ENCODE results near the gene GLOD5. TPM values are rescaled to one million over a fixed set of nuclear protein-coding genes. Genes with fewer than 3 reads are reported as not detected.

The GLOD5 gene
- polyA plus RNA-seq, 4 donors, result 4.4 to 56.1 (median 22.1) TPM

- 94 to 97% (median 94%) methylated on average over 8 of the region's 8 CpGs for WGBS, 3 donors
- Histone ChIP-seq H3K9me3 (ENCODE audit: control insufficient read depth in 2 of 2, insufficient read depth in 1 of 2, low read depth in 1 of 2, low read length in 1 of 2) (no peaks in the 10 kb centered on the region), H3K4me3 (ENCODE audit: low read depth in 1 of 3, low read length in 3 of 3) (no peak overlapping the region), H3K36me3 (ENCODE audit: control insufficient read depth in 3 of 3, insufficient read depth in 2 of 3, low read depth in 1 of 3, low read length in 3 of 3) (no peaks in the 10 kb centered on the region), H3K27me3 (ENCODE audit: control insufficient read depth in 3 of 3, insufficient read depth in 3 of 3, low read length in 3 of 3) (no peaks in the 10 kb centered on the region), H3K4me1 (ENCODE audit: control insufficient read depth in 3 of 3, insufficient read depth in 2 of 3, low read depth in 1 of 3, low read length in 2 of 3) (no peaks in the 10 kb centered on the region), H3K27ac (ENCODE audit: low read depth in 1 of 3, low read length in 2 of 3) (no peak overlapping the region)
- DNase-seq, result no peak
- no peak for FAIRE-seq
Measured at GRCh38 chrX:48741834-48742233, 19.7 kb upstream of the GLOD5 start.

- no peak for DNase-seq
- no peaks in the 10 kb centered on the region for H3K36me3 ChIP-seq (ENCODE audit: control insufficient read depth in 3 of 3, insufficient read depth in 2 of 3, low read depth in 1 of 3, low read length in 3 of 3)
- no peak overlapping the region for H3K4me3 ChIP-seq (ENCODE audit: low read depth in 1 of 3, low read length in 3 of 3)
- H3K9me3 ChIP-seq (ENCODE audit: control insufficient read depth in 2 of 2, insufficient read depth in 1 of 2, low read depth in 1 of 2, low read length in 1 of 2), result peaks cover 0 to 2% of the 10 kb centered on the region in 2 donors
- WGBS, 3 donors, result 69 to 92% (median 80%) methylated on average over 2 to 4 of the region's 4 CpGs
- H3K27me3 ChIP-seq (ENCODE audit: control insufficient read depth in 3 of 3, insufficient read depth in 3 of 3, low read length in 3 of 3), result no peaks in the 10 kb centered on the region
- no peaks in the 10 kb centered on the region for H3K4me1 ChIP-seq (ENCODE audit: control insufficient read depth in 3 of 3, insufficient read depth in 2 of 3, low read depth in 1 of 3, low read length in 2 of 3)
- H3K27ac ChIP-seq (ENCODE audit: low read depth in 1 of 3, low read length in 2 of 3), result no peak overlapping the region
- FAIRE-seq, result no peak
Measured at GRCh38 chrX:48745222-48745621, 16.3 kb upstream of the GLOD5 start.

DNA sequence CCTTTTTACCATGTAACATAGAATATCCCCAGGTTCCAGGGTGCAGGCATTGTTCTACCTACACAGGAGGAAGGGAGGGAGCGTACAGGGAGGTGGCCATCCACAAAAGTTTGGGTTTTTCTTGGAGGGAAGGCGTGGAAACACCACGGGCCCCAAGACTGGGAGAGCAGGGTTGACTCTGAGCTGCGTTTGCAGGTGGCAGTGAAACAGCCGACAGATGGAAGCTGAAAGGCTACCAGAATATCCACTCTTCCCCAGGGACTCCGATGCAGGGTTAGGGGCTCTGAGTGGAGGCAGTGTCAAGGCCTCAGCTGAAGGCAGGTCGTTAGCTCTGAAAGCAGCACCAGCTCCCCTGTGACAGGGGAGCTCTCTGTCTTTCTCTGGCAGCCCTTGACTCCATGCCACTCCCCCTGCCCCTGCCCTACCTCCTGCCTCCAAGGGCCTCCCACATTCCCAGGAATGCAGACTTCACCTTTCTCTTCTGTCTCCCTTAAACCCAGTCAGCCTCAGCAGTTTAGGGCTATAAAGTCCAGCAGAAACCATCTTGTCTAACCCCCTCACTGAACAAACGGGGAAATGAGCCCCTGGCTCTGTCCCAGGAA is 14.0 kb upstream of the GLOD5 start:
- peaks cover 0 to 2% of the 10 kb centered on the region in 2 donors for H3K9me3 ChIP-seq (ENCODE audit: control insufficient read depth in 2 of 2, insufficient read depth in 1 of 2, low read depth in 1 of 2, low read length in 1 of 2)
- DNase-seq, result no peak
- H3K27ac ChIP-seq (ENCODE audit: low read depth in 1 of 3, low read length in 2 of 3), result no peak overlapping the region
- no peaks in the 10 kb centered on the region for H3K4me1 ChIP-seq (ENCODE audit: control insufficient read depth in 3 of 3, insufficient read depth in 2 of 3, low read depth in 1 of 3, low read length in 2 of 3)
- H3K36me3 ChIP-seq (ENCODE audit: control insufficient read depth in 3 of 3, insufficient read depth in 2 of 3, low read depth in 1 of 3, low read length in 3 of 3), result no peaks in the 10 kb centered on the region
- no peaks in the 10 kb centered on the region for H3K27me3 ChIP-seq (ENCODE audit: control insufficient read depth in 3 of 3, insufficient read depth in 3 of 3, low read length in 3 of 3)
- no peak for FAIRE-seq
- WGBS, 3 donors, result 66 to 79% (median 77%) methylated on average over 6 to 8 of the region's 8 CpGs
- no peak overlapping the region for H3K4me3 ChIP-seq (ENCODE audit: low read depth in 1 of 3, low read length in 3 of 3)

- no peak for FAIRE-seq
- Histone ChIP-seq H3K4me3 (ENCODE audit: low read depth in 1 of 3, low read length in 3 of 3) (no peak overlapping the region), H3K27ac (ENCODE audit: low read depth in 1 of 3, low read length in 2 of 3) (no peak overlapping the region), H3K9me3 (ENCODE audit: control insufficient read depth in 2 of 2, insufficient read depth in 1 of 2, low read depth in 1 of 2, low read length in 1 of 2) (peaks cover 0 to 2% of the 10 kb centered on the region in 2 donors), H3K36me3 (ENCODE audit: control insufficient read depth in 3 of 3, insufficient read depth in 2 of 3, low read depth in 1 of 3, low read length in 3 of 3) (no peaks in the 10 kb centered on the region), H3K27me3 (ENCODE audit: control insufficient read depth in 3 of 3, insufficient read depth in 3 of 3, low read length in 3 of 3) (no peaks in the 10 kb centered on the region), H3K4me1 (ENCODE audit: control insufficient read depth in 3 of 3, insufficient read depth in 2 of 3, low read depth in 1 of 3, low read length in 2 of 3) (no peaks in the 10 kb centered on the region)
- no peak for DNase-seq
- WGBS, 3 donors, result 84 to 92% (median 85%) methylated on average over 5 of the region's 5 CpGs
Measured at GRCh38 chrX:48749182-48749581, 12.4 kb upstream of the GLOD5 start.

DNA sequence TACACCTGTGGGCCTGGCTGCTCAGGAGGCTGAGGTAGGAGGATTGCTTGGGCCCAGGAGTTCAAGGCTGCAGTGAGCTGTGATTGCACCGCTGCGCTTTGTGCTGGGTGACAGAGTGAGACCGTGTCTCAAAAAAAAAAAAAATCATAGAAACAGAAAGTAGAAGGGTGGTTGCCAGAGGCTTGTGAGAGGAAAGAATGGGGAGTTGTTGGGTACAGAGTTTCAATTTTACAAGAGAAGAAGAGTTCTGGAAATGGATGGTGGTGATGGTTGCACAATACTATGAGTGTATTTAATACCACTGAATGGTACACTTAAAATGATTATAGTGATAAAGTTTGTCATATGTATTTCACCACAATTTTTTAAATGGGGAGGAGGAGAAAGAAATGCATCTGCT is 10.2 kb upstream of the GLOD5 start:
- Histone ChIP-seq H3K9me3 (ENCODE audit: control insufficient read depth in 2 of 2, insufficient read depth in 1 of 2, low read depth in 1 of 2, low read length in 1 of 2) (peaks cover 0 to 2% of the 10 kb centered on the region in 2 donors), H3K36me3 (ENCODE audit: control insufficient read depth in 3 of 3, insufficient read depth in 2 of 3, low read depth in 1 of 3, low read length in 3 of 3) (no peaks in the 10 kb centered on the region), H3K27ac (ENCODE audit: low read depth in 1 of 3, low read length in 2 of 3) (no peak overlapping the region), H3K4me1 (ENCODE audit: control insufficient read depth in 3 of 3, insufficient read depth in 2 of 3, low read depth in 1 of 3, low read length in 2 of 3) (no peaks in the 10 kb centered on the region), H3K27me3 (ENCODE audit: control insufficient read depth in 3 of 3, insufficient read depth in 3 of 3, low read length in 3 of 3) (no peaks in the 10 kb centered on the region), H3K4me3 (ENCODE audit: low read depth in 1 of 3, low read length in 3 of 3) (no peak overlapping the region)
- no peak for DNase-seq
- FAIRE-seq, result no peak
- WGBS, 3 donors, result 66 to 81% (median 70%) methylated on average over 3 of the region's 3 CpGs

- Histone ChIP-seq H3K36me3 (ENCODE audit: control insufficient read depth in 3 of 3, insufficient read depth in 2 of 3, low read depth in 1 of 3, low read length in 3 of 3) (no peaks in the 10 kb centered on the region), H3K4me1 (ENCODE audit: control insufficient read depth in 3 of 3, insufficient read depth in 2 of 3, low read depth in 1 of 3, low read length in 2 of 3) (no peaks in the 10 kb centered on the region), H3K27ac (ENCODE audit: low read depth in 1 of 3, low read length in 2 of 3) (no peak overlapping the region), H3K4me3 (ENCODE audit: low read depth in 1 of 3, low read length in 3 of 3) (no peak overlapping the region), H3K27me3 (ENCODE audit: control insufficient read depth in 3 of 3, insufficient read depth in 3 of 3, low read length in 3 of 3) (no peaks in the 10 kb centered on the region), H3K9me3 (ENCODE audit: control insufficient read depth in 2 of 2, insufficient read depth in 1 of 2, low read depth in 1 of 2, low read length in 1 of 2) (peaks cover 0 to 2% of the 10 kb centered on the region in 2 donors)
- FAIRE-seq, result no peak
- 46 to 68% (median 67%) methylated on average over 7 of the region's 7 CpGs for WGBS, 3 donors
- DNase-seq, result no peak
Measured at GRCh38 chrX:48752498-48752897, 9.0 kb upstream of the GLOD5 start.

DNA sequence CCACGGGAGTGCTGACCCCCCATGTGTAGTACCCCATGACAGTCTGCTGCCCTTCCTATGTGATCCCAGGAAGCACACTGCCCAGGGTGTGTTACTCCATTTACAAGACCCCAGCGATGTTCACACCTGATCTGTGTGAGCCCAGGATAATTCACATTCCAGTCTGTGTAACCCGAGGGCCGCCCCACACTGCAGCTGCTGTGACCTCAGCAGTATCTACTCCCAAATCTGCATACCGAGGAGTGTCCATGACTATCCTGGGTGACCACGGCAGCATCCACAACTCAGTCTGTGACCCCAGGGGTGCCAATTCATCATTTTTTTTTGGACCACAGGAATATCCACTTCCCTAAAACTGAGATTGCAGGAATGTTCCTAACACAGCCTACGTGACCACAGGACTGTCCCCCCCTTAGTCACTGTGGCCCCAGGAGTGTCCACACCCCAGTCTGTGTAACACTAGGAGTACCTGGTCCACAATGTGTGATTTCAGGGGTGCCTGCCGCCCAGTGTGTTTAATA is 7.8 kb upstream of the GLOD5 start:
- 64 to 75% (median 66%) methylated on average over 8 of the region's 8 CpGs for WGBS, 3 donors
- FAIRE-seq (no peak), DNase-seq (no peak)
- Histone ChIP-seq H3K27me3 (ENCODE audit: control insufficient read depth in 3 of 3, insufficient read depth in 3 of 3, low read length in 3 of 3) (no peaks in the 10 kb centered on the region), H3K36me3 (ENCODE audit: control insufficient read depth in 3 of 3, insufficient read depth in 2 of 3, low read depth in 1 of 3, low read length in 3 of 3) (no peaks in the 10 kb centered on the region), H3K9me3 (ENCODE audit: control insufficient read depth in 2 of 2, insufficient read depth in 1 of 2, low read depth in 1 of 2, low read length in 1 of 2) (no peaks in the 10 kb centered on the region), H3K4me1 (ENCODE audit: control insufficient read depth in 3 of 3, insufficient read depth in 2 of 3, low read depth in 1 of 3, low read length in 2 of 3) (no peaks in the 10 kb centered on the region), H3K27ac (ENCODE audit: low read depth in 1 of 3, low read length in 2 of 3) (no peak overlapping the region), H3K4me3 (ENCODE audit: low read depth in 1 of 3, low read length in 3 of 3) (no peak overlapping the region)

- no peak for DNase-seq
- Histone ChIP-seq H3K9me3 (ENCODE audit: control insufficient read depth in 2 of 2, insufficient read depth in 1 of 2, low read depth in 1 of 2, low read length in 1 of 2) (no peaks in the 10 kb centered on the region), H3K36me3 (ENCODE audit: control insufficient read depth in 3 of 3, insufficient read depth in 2 of 3, low read depth in 1 of 3, low read length in 3 of 3) (no peaks in the 10 kb centered on the region), H3K27me3 (ENCODE audit: control insufficient read depth in 3 of 3, insufficient read depth in 3 of 3, low read length in 3 of 3) (no peaks in the 10 kb centered on the region), H3K4me3 (ENCODE audit: low read depth in 1 of 3, low read length in 3 of 3) (no peak overlapping the region), H3K4me1 (ENCODE audit: control insufficient read depth in 3 of 3, insufficient read depth in 2 of 3, low read depth in 1 of 3, low read length in 2 of 3) (no peaks in the 10 kb centered on the region), H3K27ac (ENCODE audit: low read depth in 1 of 3, low read length in 2 of 3) (no peak overlapping the region)
- WGBS, 3 donors, result 66 to 73% (median 72%) methylated on average over 8 of the region's 8 CpGs
- FAIRE-seq, result no peak
Measured at GRCh38 chrX:48754238-48754637, 7.3 kb upstream of the GLOD5 start.

- H3K4me1 ChIP-seq (ENCODE audit: control insufficient read depth in 3 of 3, insufficient read depth in 2 of 3, low read depth in 1 of 3, low read length in 2 of 3), result no peaks in the 10 kb centered on the region
- no peaks in the 10 kb centered on the region for H3K36me3 ChIP-seq (ENCODE audit: control insufficient read depth in 3 of 3, insufficient read depth in 2 of 3, low read depth in 1 of 3, low read length in 3 of 3)
- no peak overlapping the region for H3K27ac ChIP-seq (ENCODE audit: low read depth in 1 of 3, low read length in 2 of 3)
- FAIRE-seq, result no peak
- DNase-seq, result no peak
- 72 to 82% (median 73%) methylated on average over 6 of the region's 6 CpGs for WGBS, 3 donors
- H3K9me3 ChIP-seq (ENCODE audit: control insufficient read depth in 2 of 2, insufficient read depth in 1 of 2, low read depth in 1 of 2, low read length in 1 of 2), result no peaks in the 10 kb centered on the region
- H3K4me3 ChIP-seq (ENCODE audit: low read depth in 1 of 3, low read length in 3 of 3), result no peak overlapping the region
- no peaks in the 10 kb centered on the region for H3K27me3 ChIP-seq (ENCODE audit: control insufficient read depth in 3 of 3, insufficient read depth in 3 of 3, low read length in 3 of 3)
Measured at GRCh38 chrX:48769230-48769629, 7.7 kb downstream of the GLOD5 start.

Measured in small intestine (tissue), 7 donors.